GM12878 (cell line): ENCODE measurements around the gene DOCK1. TPM values are rescaled to one million over a fixed set of nuclear protein-coding genes. Genes with fewer than 3 reads are reported as not detected.

Experiments used
- ATAC-seq: fragments of 200-7000 bp; cut with Tn5 transposase; 3 replicates; pipeline ENCODE4 v1.9.1; 2020; ENCODE audit warnings: mild to moderate bottlenecking, moderate library complexity
- BruUV-seq: library from RNA; stranded (reverse); fragments of 400-500 nt; replicated peaks from 2 replicates; lab custom pipeline; 2021; lab: Mats Ljungman, UMichigan
- CTCF ChIA-PET: fragments of 300-600 bp; sonication (Branson Sonifier 250); formaldehyde crosslinking; extraction: SDS; loops from one replicate; lab custom pipeline; 2021; ENCODE audit warnings: inconsistent platforms; lab: Yijun Ruan, JAX
- POLR2A ChIA-PET: fragments of 350-600 bp; formaldehyde crosslinking; extraction: SDS; loops from one replicate; lab custom pipeline; 2021; ENCODE audit warnings: inconsistent platforms; lab: Charles Lee
- RAD21 ChIA-PET: fragments of 300-600 bp; sonication (Branson Sonifier 250); formaldehyde crosslinking; loops from one replicate; lab custom pipeline; 2023; ENCODE audit warnings: antibody characterized with exemption; ENCODE audit not compliant: unreplicated experiment; lab: Charles Lee
- SMC1A ChIA-PET: fragments of 300-600 bp; sonication (Branson Sonifier 250); formaldehyde crosslinking; loops from one replicate; lab custom pipeline; 2023; ENCODE audit not compliant: unreplicated experiment, uncharacterized antibody; lab: Charles Lee
- DNase-seq: peaks from one replicate; pipeline ENCODE4 v3.0.0-alpha.2; 2011; ENCODE audit warnings: low read depth, low spot score
- FAIRE-seq: peaks from 3 replicates; lab custom pipeline; 2011; peaks lifted over from hg19 to GRCh38; lab: Jason Lieb, UNC
- H2AFZ ChIP-seq: 2 replicates; pipeline ENCODE4 v1.6.0; 2011; ENCODE audit warnings: low read depth, low read length, control low read depth; ENCODE audit not compliant: control insufficient read depth
- H3K27ac ChIP-seq: 2 replicates; pipeline ENCODE4 v1.5.1; 2011; ENCODE audit warnings: control low read depth; ENCODE audit not compliant: control insufficient read depth, insufficient read depth
- H3K27me3 ChIP-seq, 2 experiments: replicated peaks in 1 of 2; 2 replicates each; pipeline versions ENCODE4 v1.6.0 to v1.6.1; 2011; ENCODE audit warnings: low read length in 1 of 2; ENCODE audit not compliant: control insufficient read depth in 2 of 2, insufficient read depth in 2 of 2
- H3K36me3 ChIP-seq, 2 experiments: 2 replicates each; pipeline ENCODE4 v1.5.1; 2011; ENCODE audit warnings: low read length in 1 of 2; ENCODE audit not compliant: control insufficient read depth in 2 of 2, insufficient read depth in 2 of 2
- H3K4me1 ChIP-seq: 2 replicates; pipeline ENCODE4 v1.6.1; 2011; ENCODE audit warnings: mild to moderate bottlenecking, low read length, moderate library complexity, mixed read lengths; ENCODE audit not compliant: control insufficient read depth, insufficient read depth
- H3K4me2 ChIP-seq: 2 replicates; pipeline ENCODE4 v1.6.0; 2011; ENCODE audit warnings: control low read depth; ENCODE audit not compliant: control insufficient read depth, insufficient read depth
- H3K4me3 ChIP-seq: fragments of 200-600 bp; sonication (generic); 2 replicates; pipeline ENCODE4 v1.5.1; 2016
- H3K79me2 ChIP-seq: 2 replicates; pipeline ENCODE4 v1.6.0; 2011; ENCODE audit warnings: low read length; ENCODE audit not compliant: control insufficient read depth, insufficient read depth
- H3K9ac ChIP-seq: 2 replicates; pipeline ENCODE4 v1.8.0; 2011; ENCODE audit warnings: low read length, control low read depth, mixed read lengths; ENCODE audit not compliant: control insufficient read depth, insufficient read depth
- H3K9me3 ChIP-seq: replicated peaks from 3 replicates; pipeline ENCODE4 v1.5.1; 2011; ENCODE audit warnings: mild to moderate bottlenecking, low read length; ENCODE audit not compliant: control insufficient read depth, insufficient read depth
- H4K20me1 ChIP-seq: 2 replicates; pipeline ENCODE4 v1.6.0; 2011; ENCODE audit not compliant: control insufficient read depth, insufficient read depth
- CEBPB ChIP-seq, 2 experiments: fragments of 150-350 bp in 1 of 2; IDR thresholded peaks; 2 replicates each; pipeline ENCODE4 v1.6.1; 2012 to 2014; ENCODE audit warnings: low read depth in 2 of 2, low read length in 2 of 2, borderline replicate concordance in 1 of 2, inconsistent platforms in 1 of 2
- EP300 ChIP-seq, 2 experiments: fragments of 150-350 bp in 1 of 2; IDR thresholded peaks; 2 replicates each; pipeline ENCODE4 v1.6.1; 2011 to 2012; ENCODE audit warnings: low read depth in 2 of 2, low read length in 2 of 2, borderline replicate concordance in 1 of 2, improper control_type of control experiment in 1 of 2, inconsistent platforms in 1 of 2; ENCODE audit not compliant: control insufficient read depth in 1 of 2
- GATAD2B ChIP-seq: fragments of 450-650 bp; conservative IDR thresholded peaks from 2 replicates; pipeline ENCODE4 v1.6.1; 2017; ENCODE audit warnings: low read depth, mild to moderate bottlenecking, moderate library complexity
- MYC ChIP-seq: IDR thresholded peaks from 2 replicates; pipeline ENCODE4 v1.6.1; 2011; ENCODE audit warnings: mild to moderate bottlenecking, low read length, moderate library complexity, inconsistent platforms; ENCODE audit not compliant: insufficient read depth, insufficient replicate concordance, insufficient read length, severe bottlenecking
- NR2F1 ChIP-seq: fragments of 450-650 bp; conservative IDR thresholded peaks from 2 replicates; pipeline ENCODE4 v1.6.1; 2017; ENCODE audit warnings: mild to moderate bottlenecking
- SRF ChIP-seq, 2 experiments: IDR thresholded peaks; 2 replicates each; pipeline ENCODE4 v1.6.1; 2011; ENCODE audit warnings: low read depth in 2 of 2, low read length in 2 of 2, mild to moderate bottlenecking in 1 of 2, moderate library complexity in 1 of 2
- TARDBP ChIP-seq: IDR thresholded peaks from 2 replicates; pipeline ENCODE4 v1.6.1; 2016; ENCODE audit warnings: borderline replicate concordance
- WGBS: methylation state at CpG from one replicate; pipeline ENCODE4 v1.1.6; 2016; ENCODE audit warnings: low lambda C conversion rate; ENCODE audit not compliant: insufficient replicate concordance, insufficient coverage; ENCODE audit errors: missing lambda C conversion rate; 5-methylcytosine and 5-hydroxymethylcytosine counted together
- in situ Hi-C: fragments of 300-500 bp; cut with MboI; formaldehyde crosslinking; loops from 9 replicates; pipeline ENCODE4 v1.14.3; 2018; ENCODE audit warnings: mixed read lengths
- intact Hi-C: fragments of 100-400 bp; cut with micrococcal nuclease; formaldehyde crosslinking; loops from one replicate; pipeline ENCODE4 v1.14.2; 2022; ENCODE audit not compliant: unreplicated experiment
- polyA plus RNA-seq, 11 experiments: library from polyadenylated mRNA; depleted of rRNA in 4 of 11; unstranded in 6 of 11; stranded (reverse) in 5 of 11; fragments of >200 nt; fragmentation: Nextera tagmentation in 4 of 11; fragmentation: Illumina TruSeq in 1 of 11; extraction: Ambion mirVana in 4 of 11; extraction: Trizol in 1 of 11; gene quantifications; 1 replicate in 1 of 11; 2 replicates in 10 of 11; pipeline versions ENCODE4 v1.2.1 to v1.2.3, GENCODE V29; 2011 to 2016; ENCODE audit warnings: inconsistent platforms in 2 of 11, missing spikeins in 2 of 11, low read depth in 1 of 11
- total RNA-seq, 4 experiments: library from RNA; depleted of rRNA in 3 of 4; stranded (reverse); fragments of >200 nt in 3 of 4; fragmentation: Illumina TruSeq in 1 of 4; extraction: Trizol in 1 of 4; gene quantifications; 2 replicates each; pipeline versions ENCODE4 v1.2.1 to v1.2.3, GENCODE V29; 2013 to 2021
- TF ChIP-seq, protein P1 (sequence below): fragments of 450-650 bp; conservative IDR thresholded peaks from 2 replicates; pipeline ENCODE4 v1.6.1; 2017; ENCODE audit warnings: mild to moderate bottlenecking, moderate library complexity
- TF ChIP-seq, protein P2 (sequence below): fragments of 150-350 bp; IDR thresholded peaks from 2 replicates; pipeline ENCODE4 v1.6.1; 2016; ENCODE audit warnings: low read depth, low read length

DOCK1 gene
- total and polyA plus RNA-seq, 10 of the 15 experiments (the other 5 are each of a cell fraction or from before 2014, with no cell fraction given) = 0.05 to 0.18 TPM; not detected in 8

DNA sequence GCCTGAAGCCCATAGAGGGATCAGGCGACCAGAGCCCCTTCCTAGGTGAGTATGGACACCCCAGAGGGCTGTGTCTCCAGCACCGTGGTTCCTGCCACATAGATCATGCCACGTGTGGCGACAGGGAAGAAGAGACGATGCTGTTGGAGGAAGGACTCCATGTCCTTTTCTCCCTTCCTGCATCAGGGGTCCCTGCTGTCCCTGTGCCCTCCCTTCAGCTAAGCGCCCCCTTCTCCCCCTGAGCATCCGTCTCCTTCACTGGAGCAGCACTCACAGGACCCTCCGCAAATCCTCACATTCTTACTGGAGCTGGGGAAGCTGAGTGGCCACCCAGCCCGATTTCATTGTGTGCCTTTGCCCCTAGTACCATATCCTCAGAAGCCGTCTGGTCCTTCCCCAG is 558.3 kb downstream of the DOCK1 start:
- no peak for ATAC-seq
- RAD21 ChIA-PET = no interaction called here
- WGBS = 21% methylated on average over 9 of the region's 10 CpGs

More for the DNA sequence above, 558.3 kb downstream of the DOCK1 start:
- no peaks in the 10 kb centered on the region for H3K27me3 ChIP-seq
- no peaks in the 10 kb centered on the region for H3K36me3 ChIP-seq
- no peak overlapping the region for H3K9ac ChIP-seq
- in situ Hi-C loops (no loop called here), intact Hi-C loops (no loop called here)
- ChIA-PET SMC1A (no interaction called here), CTCF (no interaction called here), POLR2A (no interaction called here)
- H3K4me2 ChIP-seq = no peak overlapping the region
- DNase-seq = no peak
- no peaks in the 10 kb centered on the region for H3K4me1 ChIP-seq
- no peak for FAIRE-seq
- no peak overlapping the region for H2AFZ ChIP-seq
- no peaks in the 10 kb centered on the region for H4K20me1 ChIP-seq
- H3K9me3 ChIP-seq = no peaks in the 10 kb centered on the region; the same call in 2 of the 3 replicates
- no peak overlapping the region for H3K27ac ChIP-seq
- no TSS peak for BruUV-seq
- no peaks in the 10 kb centered on the region for H3K79me2 ChIP-seq
- no peak overlapping the region for H3K4me3 ChIP-seq
- TF ChIP-seq, protein P1, sequence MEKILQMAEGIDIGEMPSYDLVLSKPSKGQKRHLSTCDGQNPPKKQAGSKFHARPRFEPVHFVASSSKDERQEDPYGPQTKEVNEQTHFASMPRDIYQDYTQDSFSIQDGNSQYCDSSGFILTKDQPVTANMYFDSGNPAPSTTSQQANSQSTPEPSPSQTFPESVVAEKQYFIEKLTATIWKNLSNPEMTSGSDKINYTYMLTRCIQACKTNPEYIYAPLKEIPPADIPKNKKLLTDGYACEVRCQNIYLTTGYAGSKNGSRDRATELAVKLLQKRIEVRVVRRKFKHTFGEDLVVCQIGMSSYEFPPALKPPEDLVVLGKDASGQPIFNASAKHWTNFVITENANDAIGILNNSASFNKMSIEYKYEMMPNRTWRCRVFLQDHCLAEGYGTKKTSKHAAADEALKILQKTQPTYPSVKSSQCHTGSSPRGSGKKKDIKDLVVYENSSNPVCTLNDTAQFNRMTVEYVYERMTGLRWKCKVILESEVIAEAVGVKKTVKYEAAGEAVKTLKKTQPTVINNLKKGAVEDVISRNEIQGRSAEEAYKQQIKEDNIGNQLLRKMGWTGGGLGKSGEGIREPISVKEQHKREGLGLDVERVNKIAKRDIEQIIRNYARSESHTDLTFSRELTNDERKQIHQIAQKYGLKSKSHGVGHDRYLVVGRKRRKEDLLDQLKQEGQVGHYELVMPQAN = no peak
- TF ChIP-seq EP300 (IDR thresholded peaks at IDR 0.05; ENCODE audit: borderline replicate concordance in 1 of 2, control insufficient read depth in 1 of 2, low read depth in 2 of 2, low read length in 2 of 2) = no peak
- TF ChIP-seq, protein P2, sequence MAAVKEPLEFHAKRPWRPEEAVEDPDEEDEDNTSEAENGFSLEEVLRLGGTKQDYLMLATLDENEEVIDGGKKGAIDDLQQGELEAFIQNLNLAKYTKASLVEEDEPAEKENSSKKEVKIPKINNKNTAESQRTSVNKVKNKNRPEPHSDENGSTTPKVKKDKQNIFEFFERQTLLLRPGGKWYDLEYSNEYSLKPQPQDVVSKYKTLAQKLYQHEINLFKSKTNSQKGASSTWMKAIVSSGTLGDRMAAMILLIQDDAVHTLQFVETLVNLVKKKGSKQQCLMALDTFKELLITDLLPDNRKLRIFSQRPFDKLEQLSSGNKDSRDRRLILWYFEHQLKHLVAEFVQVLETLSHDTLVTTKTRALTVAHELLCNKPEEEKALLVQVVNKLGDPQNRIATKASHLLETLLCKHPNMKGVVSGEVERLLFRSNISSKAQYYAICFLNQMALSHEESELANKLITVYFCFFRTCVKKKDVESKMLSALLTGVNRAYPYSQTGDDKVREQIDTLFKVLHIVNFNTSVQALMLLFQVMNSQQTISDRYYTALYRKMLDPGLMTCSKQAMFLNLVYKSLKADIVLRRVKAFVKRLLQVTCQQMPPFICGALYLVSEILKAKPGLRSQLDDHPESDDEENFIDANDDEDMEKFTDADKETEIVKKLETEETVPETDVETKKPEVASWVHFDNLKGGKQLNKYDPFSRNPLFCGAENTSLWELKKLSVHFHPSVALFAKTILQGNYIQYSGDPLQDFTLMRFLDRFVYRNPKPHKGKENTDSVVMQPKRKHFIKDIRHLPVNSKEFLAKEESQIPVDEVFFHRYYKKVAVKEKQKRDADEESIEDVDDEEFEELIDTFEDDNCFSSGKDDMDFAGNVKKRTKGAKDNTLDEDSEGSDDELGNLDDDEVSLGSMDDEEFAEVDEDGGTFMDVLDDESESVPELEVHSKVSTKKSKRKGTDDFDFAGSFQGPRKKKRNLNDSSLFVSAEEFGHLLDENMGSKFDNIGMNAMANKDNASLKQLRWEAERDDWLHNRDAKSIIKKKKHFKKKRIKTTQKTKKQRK = no peak
- no peak for TF ChIP-seq GATAD2B
- no peak for TF ChIP-seq NR2F1
- TF ChIP-seq MYC = no peak
- TF ChIP-seq TARDBP = no peak
- no peak for TF ChIP-seq SRF (IDR thresholded peaks at IDR 0.05; ENCODE audit: low read depth in 2 of 2, low read length in 2 of 2)
- TF ChIP-seq CEBPB (IDR thresholded peaks at IDR 0.05; ENCODE audit: borderline replicate concordance in 1 of 2, low read depth in 2 of 2, low read length in 2 of 2) = no peak
